ENCODE measurements around the gene PPFIA3.

GRCh38 chr19:49086296-49086695, 33.0 kb upstream of the PPFIA3 start:
- no peak for TF ChIP-seq CTCF (IDR thresholded peaks at IDR 0.05; ENCODE audit: low read length)
- TF ChIP-seq EZH2phosphoT487 (IDR thresholded peaks at IDR 0.05; ENCODE audit: low read length): no peak
